Measurements from ENCODE around the gene SSR4.

The SSR4 gene

DNA sequence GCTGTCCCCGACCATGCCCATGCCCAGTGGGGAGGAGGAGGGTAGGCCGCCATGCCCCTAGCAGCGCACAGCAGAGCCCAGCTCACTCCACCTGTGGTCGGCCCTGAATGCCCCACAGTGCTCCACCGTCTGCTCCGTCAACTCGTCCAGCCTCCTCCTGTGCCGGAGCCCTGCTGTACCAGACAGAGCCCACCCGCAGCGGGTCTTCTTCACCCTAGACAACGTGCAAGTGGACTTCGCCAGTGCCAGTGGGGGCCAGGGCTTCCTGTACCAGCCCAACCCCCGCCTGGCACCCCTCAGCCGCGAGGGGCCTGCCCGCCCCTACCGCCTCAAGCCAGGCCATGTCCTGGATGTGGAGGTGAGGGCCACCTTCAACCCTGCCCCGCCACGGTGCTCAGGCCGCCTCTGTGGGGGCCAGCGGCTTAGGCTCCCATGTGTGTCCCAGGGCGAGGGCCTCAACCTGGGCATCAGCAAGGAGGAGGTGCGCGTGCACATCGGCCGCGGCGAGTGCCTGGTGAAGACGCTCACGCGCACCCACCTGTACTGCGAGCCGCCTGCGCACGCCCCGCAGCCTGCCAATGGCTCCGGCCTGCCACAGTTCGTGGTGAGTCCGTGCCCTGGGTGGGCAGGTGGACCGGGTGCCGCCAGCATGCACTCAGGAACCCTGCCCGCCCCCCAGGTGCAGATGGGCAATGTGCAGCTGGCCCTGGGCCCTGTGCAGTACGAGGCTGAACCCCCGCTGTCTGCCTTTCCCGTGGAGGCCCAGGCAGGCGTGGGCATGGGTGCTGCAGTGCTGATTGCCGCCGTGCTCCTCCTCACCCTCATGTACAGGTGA is 20.5 kb upstream of the SSR4 start:
- Histone ChIP-seq H3K4me1 (ENCODE audit: low read length) (no peaks in the 10 kb centered on the region), H3K9ac (ENCODE audit: low read length) (no peak overlapping the region), H3K27me3 (replicated peaks; ENCODE audit: insufficient read depth, low read length) (peaks cover 25% of the 10 kb centered on the region), H3K9me3 (replicated peaks; ENCODE audit: insufficient read depth, low read length) (no peaks in the 10 kb centered on the region), H4K20me1 (ENCODE audit: insufficient read depth, low read length) (no peaks in the 10 kb centered on the region), H3K9me2 (replicated peaks; ENCODE audit: insufficient read depth, low read length) (no peaks in the 10 kb centered on the region), H3K4me2 (ENCODE audit: low read depth, low read length) (no peak overlapping the region), H3K27ac (ENCODE audit: low read length) (no peak overlapping the region), H3K4me3 (ENCODE audit: low read length) (no peak overlapping the region), H2AFZ (ENCODE audit: low read length) (no peak overlapping the region), H3F3A (ENCODE audit: insufficient read depth, low read length) (no peaks in the 10 kb centered on the region), H3K36me3 (replicated peaks; ENCODE audit: insufficient read depth, low read length) (no peaks in the 10 kb centered on the region), H3K79me2 (ENCODE audit: low read length) (no peaks in the 10 kb centered on the region)
- DNase-seq = no peak
- TF ChIP-seq, protein P1, sequence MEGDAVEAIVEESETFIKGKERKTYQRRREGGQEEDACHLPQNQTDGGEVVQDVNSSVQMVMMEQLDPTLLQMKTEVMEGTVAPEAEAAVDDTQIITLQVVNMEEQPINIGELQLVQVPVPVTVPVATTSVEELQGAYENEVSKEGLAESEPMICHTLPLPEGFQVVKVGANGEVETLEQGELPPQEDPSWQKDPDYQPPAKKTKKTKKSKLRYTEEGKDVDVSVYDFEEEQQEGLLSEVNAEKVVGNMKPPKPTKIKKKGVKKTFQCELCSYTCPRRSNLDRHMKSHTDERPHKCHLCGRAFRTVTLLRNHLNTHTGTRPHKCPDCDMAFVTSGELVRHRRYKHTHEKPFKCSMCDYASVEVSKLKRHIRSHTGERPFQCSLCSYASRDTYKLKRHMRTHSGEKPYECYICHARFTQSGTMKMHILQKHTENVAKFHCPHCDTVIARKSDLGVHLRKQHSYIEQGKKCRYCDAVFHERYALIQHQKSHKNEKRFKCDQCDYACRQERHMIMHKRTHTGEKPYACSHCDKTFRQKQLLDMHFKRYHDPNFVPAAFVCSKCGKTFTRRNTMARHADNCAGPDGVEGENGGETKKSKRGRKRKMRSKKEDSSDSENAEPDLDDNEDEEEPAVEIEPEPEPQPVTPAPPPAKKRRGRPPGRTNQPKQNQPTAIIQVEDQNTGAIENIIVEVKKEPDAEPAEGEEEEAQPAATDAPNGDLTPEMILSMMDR (IDR thresholded peaks at IDR 0.05; ENCODE audit: low read length) = no peak
- no peak for TF ChIP-seq EZH2 (optimal IDR thresholded peaks at IDR 0.05; ENCODE audit: low read depth, low read length)
- no peak for TF ChIP-seq EZH2phosphoT487 (IDR thresholded peaks at IDR 0.05; ENCODE audit: low read length)

- H3K79me2 ChIP-seq (ENCODE audit: low read length) = no peaks in the 10 kb centered on the region
- H3K4me2 ChIP-seq (ENCODE audit: low read depth, low read length) = no peak overlapping the region
- no peaks in the 10 kb centered on the region for H4K20me1 ChIP-seq (ENCODE audit: insufficient read depth, low read length)
- no peaks in the 10 kb centered on the region for H3K9me2 ChIP-seq (replicated peaks; ENCODE audit: insufficient read depth, low read length)
- H3K27me3 ChIP-seq (replicated peaks; ENCODE audit: insufficient read depth, low read length) = peaks cover 24% of the 10 kb centered on the region
- no peaks in the 10 kb centered on the region for H3K36me3 ChIP-seq (replicated peaks; ENCODE audit: insufficient read depth, low read length)
- no peaks in the 10 kb centered on the region for H3F3A ChIP-seq (ENCODE audit: insufficient read depth, low read length)
- H3K4me1 ChIP-seq (ENCODE audit: low read length) = no peaks in the 10 kb centered on the region
- no peak overlapping the region for H3K4me3 ChIP-seq (ENCODE audit: low read length)
- no peak overlapping the region for H3K27ac ChIP-seq (ENCODE audit: low read length)
- H2AFZ ChIP-seq (ENCODE audit: low read length) = no peak overlapping the region
- TF ChIP-seq EZH2 (optimal IDR thresholded peaks at IDR 0.05; ENCODE audit: low read depth, low read length) (no peak), EZH2phosphoT487 (IDR thresholded peaks at IDR 0.05; ENCODE audit: low read length) (no peak)
- TF ChIP-seq, protein P1 (IDR thresholded peaks at IDR 0.05; ENCODE audit: low read length) = no peak
- H3K9ac ChIP-seq (ENCODE audit: low read length) = no peak overlapping the region
- no peak for DNase-seq
- H3K9me3 ChIP-seq (replicated peaks; ENCODE audit: insufficient read depth, low read length) = no peaks in the 10 kb centered on the region
Measured at GRCh38 chrX:153774576-153775292, 19.7 kb upstream of the SSR4 start.

- Histone ChIP-seq H3K4me1 (ENCODE audit: low read length) (no peaks in the 10 kb centered on the region), H3K79me2 (ENCODE audit: low read length) (no peaks in the 10 kb centered on the region), H3K9ac (ENCODE audit: low read length) (no peak overlapping the region), H3K9me2 (replicated peaks; ENCODE audit: insufficient read depth, low read length) (no peaks in the 10 kb centered on the region), H3K27ac (ENCODE audit: low read length) (no peak overlapping the region), H4K20me1 (ENCODE audit: insufficient read depth, low read length) (no peaks in the 10 kb centered on the region), H3K4me2 (ENCODE audit: low read depth, low read length) (no peak overlapping the region), H3K27me3 (replicated peaks; ENCODE audit: insufficient read depth, low read length) (peaks cover 19% of the 10 kb centered on the region), H3K4me3 (ENCODE audit: low read length) (no peak overlapping the region), H2AFZ (ENCODE audit: low read length) (no peak overlapping the region), H3F3A (ENCODE audit: insufficient read depth, low read length) (no peaks in the 10 kb centered on the region), H3K36me3 (replicated peaks; ENCODE audit: insufficient read depth, low read length) (no peaks in the 10 kb centered on the region), H3K9me3 (replicated peaks; ENCODE audit: insufficient read depth, low read length) (no peaks in the 10 kb centered on the region)
- DNase-seq = no peak
- TF ChIP-seq EZH2phosphoT487 (IDR thresholded peaks at IDR 0.05; ENCODE audit: low read length) (no peak), EZH2 (optimal IDR thresholded peaks at IDR 0.05; ENCODE audit: low read depth, low read length) (no peak)
- TF ChIP-seq, protein P1 (IDR thresholded peaks at IDR 0.05; ENCODE audit: low read length) = no peak
Measured at GRCh38 chrX:153775293-153776119, 19.0 kb upstream of the SSR4 start.
